Ovary (tissue), 9 donors: ENCODE results near the gene BPIFA3. TPM values are rescaled to one million over a fixed set of nuclear protein-coding genes. Genes with fewer than 3 reads are reported as not detected.

Source experiments
- DNase-seq, 5 donors: peaks; one replicate each; pipeline ENCODE4 v3.0.0-alpha.2; 2019 to 2020
- H3K27ac ChIP-seq, 2 donors: fragments of 200-600 bp; one replicate each; pipeline versions ENCODE4 v1.5.1 to v1.8.0; 2019 to 2022
- H3K27me3 ChIP-seq: fragments of 200-600 bp; one replicate; pipeline ENCODE4 v1.8.0; 2022
- H3K36me3 ChIP-seq: fragments of 200-600 bp; sonication (generic); one replicate; pipeline ENCODE4 v1.5.1; 2019
- H3K4me1 ChIP-seq: one replicate; pipeline ENCODE4 v1.8.1; 2013; ENCODE audit warnings: mild to moderate bottlenecking, moderate library complexity; ENCODE audit not compliant: insufficient read depth
- H3K4me3 ChIP-seq: fragments of 200-600 bp; sonication (generic); one replicate; pipeline ENCODE4 v1.5.1; 2017
- H3K9me3 ChIP-seq, 2 donors: fragments of 200-600 bp in 1 of 2; sonication (generic) in 1 of 2; one replicate each; pipeline versions ENCODE4 v1.5.1 to v1.8.1; 2013 to 2019; ENCODE audit warnings: mild to moderate bottlenecking in 1 of 2, moderate library complexity in 1 of 2
- CTCF ChIP-seq, 3 donors: fragments of 450-650 bp in 2 of 3; fragments of 200-600 bp in 1 of 3; IDR thresholded peaks; one replicate each; pipeline versions ENCODE4 v1.5.1 to v1.8.0; 2016 to 2022; ENCODE audit warnings: antibody characterized with exemption in 3 of 3, mild to moderate bottlenecking in 1 of 3
- EP300 ChIP-seq: sonication (generic); formaldehyde crosslinking; IDR thresholded peaks from one replicate; pipeline ENCODE4 v1.6.1; 2017; ENCODE audit warnings: antibody characterized with exemption
- POLR2A ChIP-seq: fragments of 450-650 bp; IDR thresholded peaks from one replicate; pipeline ENCODE4 v1.6.1; 2017; ENCODE audit warnings: antibody characterized with exemption, mild to moderate bottlenecking, moderate library complexity
- WGBS, 3 donors: extraction: QIAGEN DNeasy Blood & Tissue Kit in 1 of 3; methylation state at CpG; one replicate each; pipeline versions ENCODE4 v1.1.5 to v1.1.7; 2013 to 2017; 5-methylcytosine and 5-hydroxymethylcytosine counted together
- intact Hi-C, 4 donors: fragments of 100-400 bp; cut with DNase I; formaldehyde crosslinking; loops; one replicate each; pipeline versions ENCODE4 v1.11.0 to v1.15.1; 2022 to 2023
- polyA plus RNA-seq, 2 donors: library from polyadenylated mRNA; stranded (reverse); fragments of 200-250 nt in 1 of 2; fragments of 350-450 nt in 1 of 2; fragmentation: Illumina TruSeq in 1 of 2; extraction: RNeasy Lipid Tissue Mini Kit (QIAGEN cat#74804) in 1 of 2; gene quantifications; one replicate each; pipeline ENCODE4 v1.2.3, GENCODE V29; 2013 to 2014
- total RNA-seq, 7 donors: library from RNA; depleted of rRNA in 2 of 7; stranded (reverse); fragments of >200 nt in 2 of 7; fragmentation: NEBNext Ultra II Directional in 3 of 7; extraction: Animal tissue kit (Norgen Biotek cat#: 25700) in 3 of 7; gene quantifications; one replicate each; pipeline versions ENCODE4 v1.1.0 to v1.2.4, GENCODE V29; 2016 to 2023
- donor health status: DM: no; HTN: no; CAD: no; lungs with moderate emphysema.
- donor health status: DM: no; HTN: no; CAD: no.
- donor health status: Bipolar disorder and iron deficiency.
- donor health status: DM: yes; HTN: yes; CAD: no.
- donor health status: DM: no; HTN: no; CAD: no.
- donor health status: DM: yes; HTN: yes; CAD: no.

BPIFA3 gene
- total and polyA plus RNA-seq, 9 donors: not detected

- no peak for DNase-seq
- Histone ChIP-seq H3K4me3 (no peak overlapping the region), H3K27me3 (no peaks in the 10 kb centered on the region), H3K36me3 (no peaks in the 10 kb centered on the region), H3K27ac (no peak overlapping the region), H3K4me1 (no peaks in the 10 kb centered on the region), H3K9me3 (no peaks in the 10 kb centered on the region)
- no peak for TF ChIP-seq POLR2A
- no peak for TF ChIP-seq CTCF (IDR thresholded peaks at IDR 0.05)
- TF ChIP-seq EP300: no peak
- WGBS, 3 donors: 52 to 88% (median 55%) methylated on average over 1 of the region's 1 CpG
- intact Hi-C loops: no loop called here
Observed at GRCh38 chr20:33236351-33236750, 19.2 kb downstream of the BPIFA3 start.

GRCh38 chr20:33237989-33238388 lies 20.8 kb downstream of the BPIFA3 start:
- DNase-seq: no peak
- intact Hi-C loops: no loop called here
- Histone ChIP-seq H3K4me1 (no peaks in the 10 kb centered on the region), H3K27me3 (no peaks in the 10 kb centered on the region), H3K27ac (no peak overlapping the region), H3K9me3 (no peaks in the 10 kb centered on the region), H3K4me3 (no peak overlapping the region), H3K36me3 (no peaks in the 10 kb centered on the region)
- no peak for TF ChIP-seq EP300
- no peak for TF ChIP-seq POLR2A
- no peak for TF ChIP-seq CTCF (IDR thresholded peaks at IDR 0.05)
- WGBS, 3 donors: 64 to 73% (median 64%) methylated on average over 6 of the region's 6 CpGs

- no peaks in the 10 kb centered on the region for H3K4me1 ChIP-seq
- H3K4me3 ChIP-seq: no peak overlapping the region
- H3K27ac ChIP-seq: no peak overlapping the region
- no peaks in the 10 kb centered on the region for H3K36me3 ChIP-seq
- intact Hi-C loops: no loop called here
- TF ChIP-seq POLR2A: no peak
- TF ChIP-seq CTCF (IDR thresholded peaks at IDR 0.05): no peak
- no peak for TF ChIP-seq EP300
- H3K9me3 ChIP-seq: no peaks in the 10 kb centered on the region
- H3K27me3 ChIP-seq: no peaks in the 10 kb centered on the region
- 12 to 21% (median 13%) methylated on average over 1 of the region's 1 CpG for WGBS, 3 donors
- no peak for DNase-seq
Observed at GRCh38 chr20:33239418-33239817, 22.3 kb downstream of the BPIFA3 start.

GRCh38 chr20:33239979-33240736 lies 23.0 kb downstream of the BPIFA3 start:
- 68 to 78% (median 73%) methylated on average over 4 of the region's 4 CpGs for WGBS, 3 donors
- Histone ChIP-seq H3K27ac (no peak overlapping the region), H3K4me1 (no peaks in the 10 kb centered on the region), H3K27me3 (no peaks in the 10 kb centered on the region), H3K9me3 (no peaks in the 10 kb centered on the region), H3K4me3 (no peak overlapping the region), H3K36me3 (no peaks in the 10 kb centered on the region)
- no peak for TF ChIP-seq CTCF (IDR thresholded peaks at IDR 0.05)
- TF ChIP-seq EP300: no peak
- no peak for TF ChIP-seq POLR2A
- no peak for DNase-seq
- intact Hi-C loops: no loop called here
